SU-DHL-6 (cell line): ENCODE data around the gene CA12.

Experiments used
- H2AFZ ChIP-seq: fragments of 200-600 bp; sonication (generic); 2 replicates; pipeline ENCODE4 v1.6.1; 2014; ENCODE audit warnings: low read depth, mild to moderate bottlenecking, moderate library complexity, mixed read lengths, antibody characterized with exemption, low read length; ENCODE audit not compliant: severe bottlenecking
- H3F3A ChIP-seq: fragments of 200-600 bp; shearing (Covaris generic); 2 replicates; pipeline ENCODE4 v1.6.0; 2016; ENCODE audit warnings: antibody characterized with exemption, mild to moderate bottlenecking; ENCODE audit not compliant: insufficient read depth
- H3K27ac ChIP-seq: fragments of 200-600 bp; sonication (generic); 2 replicates; pipeline ENCODE4 v1.5.1; 2016; ENCODE audit warnings: low read depth, mild to moderate bottlenecking, low read length, moderate library complexity, mixed read lengths
- H3K27me3 ChIP-seq: fragments of 200-600 bp; sonication (generic), shearing (Covaris generic); 2 replicates; pipeline ENCODE4 v1.6.0; 2014; ENCODE audit warnings: mild to moderate bottlenecking, low read length
- H3K36me3 ChIP-seq: fragments of 200-600 bp; sonication (generic); 2 replicates; pipeline ENCODE4 v1.6.1; 2014; ENCODE audit warnings: mild to moderate bottlenecking, low read length, mixed read lengths
- H3K4me2 ChIP-seq: fragments of 300-600, 200-600 bp; shearing (Covaris generic), sonication (generic); 2 replicates; pipeline ENCODE4 v1.6.0; 2014; ENCODE audit warnings: low read length, low read depth, mild to moderate bottlenecking; ENCODE audit not compliant: poor library complexity, severe bottlenecking
- H3K4me3 ChIP-seq: fragments of 200-600 bp; sonication (generic); 2 replicates; pipeline ENCODE4 v1.5.1; 2014; ENCODE audit warnings: antibody characterized with exemption, low read length, mild to moderate bottlenecking, mixed read lengths; ENCODE audit not compliant: insufficient read depth, poor library complexity, severe bottlenecking
- H3K79me2 ChIP-seq: fragments of 200-600 bp; sonication (generic); 2 replicates; pipeline ENCODE4 v1.6.1; 2014; ENCODE audit warnings: mild to moderate bottlenecking, low read length, moderate library complexity; ENCODE audit not compliant: insufficient read depth
- H3K9ac ChIP-seq: fragments of 200-600 bp; sonication (generic); 2 replicates; pipeline ENCODE4 v1.7.0; 2014; ENCODE audit warnings: mild to moderate bottlenecking, low read length
- H3K9me2 ChIP-seq: fragments of 200-600 bp; sonication (generic); replicated peaks from 2 replicates; pipeline ENCODE4 v1.6.1; 2014; ENCODE audit warnings: low read length; ENCODE audit not compliant: insufficient read depth
- H3K9me3 ChIP-seq: fragments of 200-600 bp; sonication (generic); 2 replicates; pipeline ENCODE4 v1.6.1; 2014; ENCODE audit warnings: low read length, mixed read lengths; ENCODE audit not compliant: insufficient read depth
- H4K20me1 ChIP-seq: fragments of 200-600 bp; sonication (generic); 2 replicates; pipeline ENCODE4 v1.6.1; 2014; ENCODE audit warnings: low read depth, mild to moderate bottlenecking, antibody characterized with exemption, low read length, moderate library complexity, mixed read lengths
- EZH2phosphoT487 ChIP-seq: fragments of 200-600 bp; sonication (generic), shearing (Covaris generic); conservative IDR thresholded peaks from 2 replicates; pipeline ENCODE4 v1.6.1; 2018; ENCODE audit warnings: mild to moderate bottlenecking, antibody characterized with exemption, low read length, moderate library complexity, mixed read lengths
- TF ChIP-seq, protein P1 (sequence below): fragments of 200-600 bp; sonication (generic); IDR thresholded peaks from one replicate; pipeline ENCODE4 v1.5.1; 2017; ENCODE audit warnings: antibody characterized with exemption, mild to moderate bottlenecking, low read length, moderate library complexity; ENCODE audit not compliant: insufficient read depth, poor library complexity, severe bottlenecking

The CA12 gene

GRCh38 chr15:63378946-63379345 is 2.7 kb downstream of the CA12 start:
- Histone ChIP-seq H3K27me3 (no peaks in the 10 kb centered on the region), H3F3A (no peaks in the 10 kb centered on the region), H4K20me1 (no peaks in the 10 kb centered on the region), H3K9me2 (no peaks in the 10 kb centered on the region), H3K36me3 (no peaks in the 10 kb centered on the region), H3K9ac (no peak overlapping the region), H3K27ac (no peak overlapping the region), H3K4me3 (no peak overlapping the region), H2AFZ (no peak overlapping the region), H3K9me3 (no peaks in the 10 kb centered on the region), H3K79me2 (no peaks in the 10 kb centered on the region), H3K4me2 (no peak overlapping the region)
- no peak for TF ChIP-seq EZH2phosphoT487
- TF ChIP-seq, protein P1, sequence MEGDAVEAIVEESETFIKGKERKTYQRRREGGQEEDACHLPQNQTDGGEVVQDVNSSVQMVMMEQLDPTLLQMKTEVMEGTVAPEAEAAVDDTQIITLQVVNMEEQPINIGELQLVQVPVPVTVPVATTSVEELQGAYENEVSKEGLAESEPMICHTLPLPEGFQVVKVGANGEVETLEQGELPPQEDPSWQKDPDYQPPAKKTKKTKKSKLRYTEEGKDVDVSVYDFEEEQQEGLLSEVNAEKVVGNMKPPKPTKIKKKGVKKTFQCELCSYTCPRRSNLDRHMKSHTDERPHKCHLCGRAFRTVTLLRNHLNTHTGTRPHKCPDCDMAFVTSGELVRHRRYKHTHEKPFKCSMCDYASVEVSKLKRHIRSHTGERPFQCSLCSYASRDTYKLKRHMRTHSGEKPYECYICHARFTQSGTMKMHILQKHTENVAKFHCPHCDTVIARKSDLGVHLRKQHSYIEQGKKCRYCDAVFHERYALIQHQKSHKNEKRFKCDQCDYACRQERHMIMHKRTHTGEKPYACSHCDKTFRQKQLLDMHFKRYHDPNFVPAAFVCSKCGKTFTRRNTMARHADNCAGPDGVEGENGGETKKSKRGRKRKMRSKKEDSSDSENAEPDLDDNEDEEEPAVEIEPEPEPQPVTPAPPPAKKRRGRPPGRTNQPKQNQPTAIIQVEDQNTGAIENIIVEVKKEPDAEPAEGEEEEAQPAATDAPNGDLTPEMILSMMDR: no peak

DNA sequence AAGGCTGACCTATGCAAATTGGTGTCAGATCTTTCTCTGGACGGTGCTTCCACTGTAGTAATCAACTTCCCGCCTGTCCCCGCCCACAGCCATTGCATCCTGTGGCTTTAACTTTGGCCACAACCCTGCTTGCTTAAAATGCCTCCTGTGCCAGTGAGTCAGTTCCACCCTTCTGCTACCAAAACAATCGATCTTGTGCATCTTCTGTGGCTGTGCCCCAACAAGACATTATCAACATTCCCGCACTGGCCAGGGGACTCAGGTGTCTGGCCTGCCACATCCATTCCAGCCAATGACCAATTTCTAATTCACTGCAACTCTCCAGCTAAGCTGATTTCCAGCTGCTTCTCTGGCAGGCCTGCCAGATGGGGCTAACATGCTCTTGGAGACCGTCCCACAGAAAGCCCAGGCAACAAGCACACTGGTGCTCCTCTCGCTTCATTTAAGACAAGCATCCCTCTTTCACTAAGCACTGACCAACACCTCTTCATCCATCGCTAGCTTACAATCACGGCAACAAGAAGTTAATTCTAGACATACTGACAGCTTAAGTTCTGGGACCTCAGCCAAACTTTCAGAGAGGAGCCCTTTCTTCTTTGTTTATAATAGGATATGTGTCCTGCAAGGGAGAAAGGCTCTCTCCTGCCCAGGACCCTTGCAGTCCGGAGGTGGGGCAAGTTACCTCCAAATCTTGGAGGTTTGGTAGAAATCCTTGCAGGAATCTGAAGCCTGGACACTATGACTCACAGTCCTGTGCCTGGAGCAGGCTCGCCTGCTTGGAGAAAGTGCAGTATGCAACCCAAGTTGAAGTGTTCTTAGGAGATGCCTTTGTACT is 6.7 kb downstream of the CA12 start:
- Histone ChIP-seq H3K27ac (no peak overlapping the region), H3K79me2 (no peaks in the 10 kb centered on the region), H4K20me1 (no peaks in the 10 kb centered on the region), H2AFZ (no peak overlapping the region), H3K4me2 (no peak overlapping the region), H3F3A (no peaks in the 10 kb centered on the region), H3K9me3 (no peaks in the 10 kb centered on the region), H3K36me3 (no peaks in the 10 kb centered on the region), H3K27me3 (no peaks in the 10 kb centered on the region), H3K4me3 (no peak overlapping the region), H3K9me2 (no peaks in the 10 kb centered on the region), H3K9ac (no peak overlapping the region)
- TF ChIP-seq, protein P1: no peak
- no peak for TF ChIP-seq EZH2phosphoT487

GRCh38 chr15:63373866-63374548 is 7.6 kb downstream of the CA12 start:
- no peaks in the 10 kb centered on the region for H3K27me3 ChIP-seq
- H3K79me2 ChIP-seq: no peaks in the 10 kb centered on the region
- TF ChIP-seq, protein P1: no peak
- no peak for TF ChIP-seq EZH2phosphoT487
- no peaks in the 10 kb centered on the region for H3K9me2 ChIP-seq
- H3K27ac ChIP-seq: no peak overlapping the region
- no peak overlapping the region for H3K4me3 ChIP-seq
- H2AFZ ChIP-seq: no peak overlapping the region
- no peak overlapping the region for H3K9ac ChIP-seq
- H3K4me2 ChIP-seq: no peak overlapping the region
- H3K9me3 ChIP-seq: no peaks in the 10 kb centered on the region
- no peaks in the 10 kb centered on the region for H3K36me3 ChIP-seq
- no peaks in the 10 kb centered on the region for H3F3A ChIP-seq
- no peaks in the 10 kb centered on the region for H4K20me1 ChIP-seq
